IPS DF 6.9 (cell line): ENCODE measurements around the gene PFN2.
"Not testable (repeated sequence)": the region's sequence is repeated elsewhere in the genome, so short reads cannot be mapped to it uniquely, and the experiment has no call there.

Source experiments
- DNase-seq: peaks from one replicate; pipeline ENCODE4 v3.0.0-alpha.2; 2013; ENCODE audit warnings: low read depth, low spot score
- H3K27ac ChIP-seq: one replicate; pipeline ENCODE4 v1.5.1; 2013; ENCODE audit warnings: low read length, control low read depth
- H3K27me3 ChIP-seq: 2 replicates; pipeline ENCODE4 v1.6.1; 2013; ENCODE audit warnings: mild to moderate bottlenecking, low read length; ENCODE audit not compliant: control insufficient read depth, insufficient read depth
- H3K36me3 ChIP-seq: 2 replicates; pipeline ENCODE4 v1.6.1; 2013; ENCODE audit warnings: low read length; ENCODE audit not compliant: control insufficient read depth, insufficient read depth
- H3K4me1 ChIP-seq: 2 replicates; pipeline ENCODE4 v1.6.1; 2013; ENCODE audit warnings: low read length; ENCODE audit not compliant: control insufficient read depth, insufficient read depth
- H3K4me3 ChIP-seq: 2 replicates; pipeline ENCODE4 v1.5.1; 2013; ENCODE audit warnings: mild to moderate bottlenecking, low read length
- H3K9me3 ChIP-seq: 2 replicates; pipeline ENCODE4 v1.6.1; 2013; ENCODE audit warnings: low read length, inconsistent platforms; ENCODE audit not compliant: control insufficient read depth, insufficient read depth
- WGBS: extraction: QIAGEN DNeasy Blood & Tissue Kit; methylation state at CpG from one replicate; pipeline ENCODE4 v1.1.7; 2013; ENCODE audit warnings: mixed read lengths, missing lambda C conversion rate; ENCODE audit not compliant: insufficient read length, insufficient coverage; 5-methylcytosine and 5-hydroxymethylcytosine counted together

Gene PFN2

GRCh38 chr3:149990423-149990948, 19.8 kb upstream of the PFN2 start:
- no peaks in the 10 kb centered on the region for H3K9me3 ChIP-seq
- no peak overlapping the region for H3K4me3 ChIP-seq
- no peaks in the 10 kb centered on the region for H3K36me3 ChIP-seq
- no peaks in the 10 kb centered on the region for H3K27me3 ChIP-seq
- H3K4me1 ChIP-seq, result no peaks in the 10 kb centered on the region; the same call in 1 of the 2 replicates
- no peak overlapping the region for H3K27ac ChIP-seq
- no peak for DNase-seq
- WGBS, result no CpG with 5 or more reads among the region's 1 CpG

DNA sequence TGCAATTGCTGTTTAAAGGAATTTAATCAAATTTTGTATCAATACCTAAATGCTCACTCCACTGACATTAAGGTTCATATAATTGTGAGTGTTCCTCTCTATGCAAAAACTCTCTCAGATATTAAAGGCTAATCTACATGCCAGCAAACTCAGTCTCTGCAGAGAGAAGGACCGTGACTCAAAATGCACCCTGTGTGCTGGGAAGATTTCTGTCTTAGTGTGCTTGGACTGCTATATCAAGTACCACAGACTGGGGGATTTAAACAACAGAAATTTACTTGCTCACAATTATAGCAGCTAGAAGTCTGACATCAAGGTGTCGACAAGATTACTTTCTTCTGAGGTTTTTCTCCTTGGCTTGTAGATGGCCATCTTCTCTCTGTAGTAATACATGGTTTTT, 18.6 kb upstream of the PFN2 start:
- Histone ChIP-seq H3K4me1 (no peaks in the 10 kb centered on the region; the same call in 1 of the 2 replicates), H3K27ac (no peak overlapping the region), H3K4me3 (no peak overlapping the region), H3K36me3 (no peaks in the 10 kb centered on the region), H3K27me3 (no peaks in the 10 kb centered on the region), H3K9me3 (no peaks in the 10 kb centered on the region)
- no CpG with 5 or more reads among the region's 2 CpGs for WGBS
- no peak for DNase-seq

DNA sequence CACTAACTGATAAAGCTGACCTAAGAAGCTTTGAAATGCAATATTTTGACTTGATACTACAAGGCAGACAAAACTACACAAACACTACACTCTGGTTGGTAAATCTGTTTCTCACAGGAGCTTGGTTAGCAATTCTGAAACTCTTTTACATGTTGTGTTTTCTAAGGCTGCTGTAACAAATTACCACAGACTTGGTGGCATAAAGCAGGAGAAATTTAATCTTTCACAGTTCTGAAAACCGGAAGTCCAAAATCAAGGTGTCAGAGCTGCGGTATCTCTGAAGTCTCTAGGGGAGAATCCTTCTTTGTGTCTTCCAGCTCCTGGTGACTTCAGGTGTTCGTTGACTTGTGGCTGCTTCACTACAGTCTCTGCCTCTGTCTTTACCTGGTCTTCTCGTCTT, 12.9 kb upstream of the PFN2 start:
- Histone ChIP-seq H3K27ac (no peak overlapping the region), H3K4me1 (no peaks in the 10 kb centered on the region), H3K9me3 (no peaks in the 10 kb centered on the region), H3K4me3 (no peak overlapping the region), H3K27me3 (no peaks in the 10 kb centered on the region), H3K36me3 (no peaks in the 10 kb centered on the region)
- no peak for DNase-seq
- WGBS, result no CpG with 5 or more reads among the region's 4 CpGs

DNA sequence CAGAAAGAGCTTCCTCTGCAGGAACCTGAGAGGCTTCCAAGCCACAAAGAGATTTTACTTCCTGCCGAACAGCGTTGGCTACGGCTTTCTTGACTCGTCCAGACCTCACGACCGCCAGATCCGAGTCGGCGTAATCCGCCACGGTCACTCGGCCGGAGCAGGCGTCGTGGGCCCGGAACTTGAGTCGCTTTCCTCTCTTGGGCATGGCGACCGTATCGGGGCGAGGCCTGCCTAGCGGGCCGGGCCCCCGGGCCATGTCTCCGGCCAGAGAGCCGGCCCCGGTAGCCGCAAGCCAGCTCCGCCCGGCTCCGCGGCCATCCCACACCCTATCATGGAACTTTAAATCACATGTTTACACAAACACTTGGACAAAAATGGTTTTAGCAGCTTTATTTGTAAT, 12.4 kb upstream of the PFN2 start:
- WGBS, result no CpG with 5 or more reads among the region's 32 CpGs

GRCh38 chr3:149981979-149982378, 11.3 kb upstream of the PFN2 start:
- not testable (repeated sequence) for H3K9me3 ChIP-seq, H3K36me3 ChIP-seq, H3K4me1 ChIP-seq, H3K27me3 ChIP-seq, H3K27ac ChIP-seq, H3K4me3 ChIP-seq, DNase-seq
- no CpG with 5 or more reads among the region's 10 CpGs for WGBS

More for the DNA sequence above, 12.4 kb upstream of the PFN2 start:
- H3K4me1 ChIP-seq, H3K27ac ChIP-seq, H3K27me3 ChIP-seq, DNase-seq, H3K9me3 ChIP-seq, H3K36me3 ChIP-seq, H3K4me3 ChIP-seq: not testable (repeated sequence)

- WGBS, result no CpG with 5 or more reads among the region's 2 CpGs
- DNase-seq, result no peak
- no peaks in the 10 kb centered on the region for H3K9me3 ChIP-seq
These were observed 6.7 kb upstream of the PFN2 start for GRCh38 chr3:149977386-149977785.

DNA sequence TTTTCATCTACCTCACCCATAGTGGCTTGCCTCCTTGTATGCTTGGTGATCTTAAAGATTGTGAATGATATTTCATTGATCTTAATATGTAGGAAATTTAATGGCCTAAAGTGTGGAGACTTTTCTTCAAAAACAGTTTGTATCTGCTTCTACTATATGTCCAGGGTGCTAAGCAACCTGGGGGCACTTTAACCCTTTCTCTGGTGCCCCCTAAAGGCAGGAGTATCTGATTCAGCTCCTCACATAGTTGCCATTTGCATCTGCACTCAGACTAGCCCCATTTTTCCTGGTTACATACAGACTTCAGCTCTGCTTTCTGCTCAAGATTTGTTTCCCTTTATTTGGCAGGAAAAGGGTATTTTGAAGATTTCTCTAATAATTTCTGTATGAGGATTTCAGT, 5.2 kb upstream of the PFN2 start:
- Histone ChIP-seq H3K4me1 (no peaks in the 10 kb centered on the region), H3K4me3 (no peak overlapping the region), H3K36me3 (no peaks in the 10 kb centered on the region), H3K9me3 (no peaks in the 10 kb centered on the region), H3K27me3 (no peaks in the 10 kb centered on the region), H3K27ac (no peak overlapping the region)
- DNase-seq, result no peak

More at GRCh38 chr3:149977386-149977785, 6.7 kb upstream of the PFN2 start:
- Histone ChIP-seq H3K4me3 (no peak overlapping the region), H3K4me1 (no peaks in the 10 kb centered on the region), H3K27me3 (no peaks in the 10 kb centered on the region), H3K36me3 (no peaks in the 10 kb centered on the region), H3K27ac (no peak overlapping the region)

DNA sequence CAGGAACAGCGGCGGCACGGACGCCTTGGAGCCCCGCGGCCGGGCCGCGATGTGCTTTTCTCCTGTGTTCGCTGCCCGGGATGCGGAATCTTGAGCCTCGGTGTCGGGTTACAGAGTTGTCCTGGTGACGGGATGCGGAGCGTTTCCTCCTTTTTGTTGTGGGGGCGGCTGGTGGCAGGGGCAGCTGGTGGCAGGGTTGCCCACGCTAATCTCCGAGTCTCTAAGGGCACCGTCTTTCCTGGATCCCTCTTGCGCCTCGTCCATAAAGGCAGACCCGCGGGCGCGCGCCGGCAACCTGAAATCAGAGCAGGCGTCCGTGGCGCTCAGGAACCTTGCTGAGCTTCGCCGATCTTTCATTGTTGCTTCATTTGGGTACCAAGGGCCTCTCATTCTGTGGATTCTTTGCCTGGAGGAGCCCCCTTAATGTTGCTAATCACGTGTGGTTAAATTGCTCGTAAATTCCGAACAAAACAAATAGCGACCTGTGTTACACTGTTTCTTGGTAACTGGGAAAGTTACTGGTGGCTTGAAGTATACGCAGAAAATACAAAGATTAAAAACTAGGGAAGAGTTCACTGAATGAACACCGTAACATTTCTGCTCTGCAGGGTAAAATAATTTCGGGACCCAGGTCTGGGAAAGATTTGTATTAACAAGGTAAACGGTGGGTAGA, 844 bp upstream of the PFN2 start:
- no peaks in the 10 kb centered on the region for H3K4me1 ChIP-seq
- H3K27me3 ChIP-seq, result no peaks in the 10 kb centered on the region
- WGBS, result no CpG with 5 or more reads among the region's 42 CpGs
- H3K27ac ChIP-seq, result no peak overlapping the region
- no peak for DNase-seq
- no peaks in the 10 kb centered on the region for H3K9me3 ChIP-seq
- H3K36me3 ChIP-seq, result no peaks in the 10 kb centered on the region
- H3K4me3 ChIP-seq, result peak overlapping the region; percentile 77; the same call in 1 of the 2 replicates

- Histone ChIP-seq H3K9me3 (no peaks in the 10 kb centered on the region), H3K27ac (no peak overlapping the region), H3K27me3 (no peaks in the 10 kb centered on the region), H3K4me3 (peak overlapping the region; percentile 77), H3K36me3 (peaks cover 8% of the 10 kb centered on the region; the same call in 1 of the 2 replicates), H3K4me1 (no peaks in the 10 kb centered on the region)
- no peak for DNase-seq
- WGBS, result no CpG with 5 or more reads among the region's 73 CpGs
These were observed 567 bp downstream of the PFN2 start for GRCh38 chr3:149969940-149970715.

DNA sequence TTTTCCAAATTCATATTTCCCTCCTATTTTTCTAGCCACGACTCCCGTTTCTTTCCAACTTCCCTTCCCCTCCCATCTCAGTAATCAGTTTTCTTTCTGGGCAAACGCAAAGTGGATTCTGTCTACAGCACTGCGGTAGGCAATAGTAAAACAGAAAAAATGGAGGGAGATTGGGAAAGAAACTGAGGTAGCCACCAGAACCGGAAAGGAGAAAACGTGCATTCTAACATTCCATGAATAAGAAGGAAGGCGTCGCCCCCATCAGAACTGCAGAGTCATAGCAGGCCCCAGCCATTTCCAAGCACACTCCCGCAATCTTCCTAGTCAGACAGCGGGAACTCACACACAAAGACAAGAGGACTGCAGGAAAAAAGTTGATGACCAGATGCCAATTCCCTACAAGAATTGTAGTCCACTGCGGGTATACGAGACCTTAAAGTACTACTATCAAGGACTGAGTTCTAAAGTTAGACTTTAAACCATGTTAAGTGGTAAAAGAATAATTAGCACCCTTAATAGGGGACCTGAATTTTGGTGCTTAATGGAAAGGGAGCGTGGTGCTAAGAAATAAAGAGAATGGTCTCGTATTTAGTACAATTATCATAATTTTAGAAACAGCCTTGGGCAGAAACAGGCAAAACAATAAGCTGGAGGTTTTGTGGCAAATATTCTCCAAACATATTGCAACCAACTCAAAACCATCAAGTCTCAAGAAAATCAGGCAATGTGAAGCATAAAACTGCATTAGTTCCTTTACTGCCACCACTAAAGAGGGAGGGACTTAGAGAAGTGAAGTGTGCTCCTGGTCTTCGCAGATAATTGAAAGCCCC, 1.4 kb downstream of the PFN2 start:
- H3K36me3 ChIP-seq, result peaks cover 9% of the 10 kb centered on the region; the same call in 1 of the 2 replicates
- no CpG with 5 or more reads among the region's 15 CpGs for WGBS
- no peaks in the 10 kb centered on the region for H3K9me3 ChIP-seq
- H3K27me3 ChIP-seq, result no peaks in the 10 kb centered on the region
- no peak overlapping the region for H3K27ac ChIP-seq
- no peak for DNase-seq
- H3K4me1 ChIP-seq, result no peaks in the 10 kb centered on the region
- peak overlapping the region; percentile 77; the same call in 1 of the 2 replicates for H3K4me3 ChIP-seq
